HG02571 (cell line): ENCODE measurements around the gene TBX1.

Experiments used
- ATAC-seq: cut with Tn5 transposase; IDR thresholded peaks from one replicate; pipeline ENCODE4 v1.9.1; 2021; ENCODE audit warnings: mild to moderate bottlenecking, moderate library complexity; ENCODE audit not compliant: unreplicated experiment

TBX1 gene

DNA sequence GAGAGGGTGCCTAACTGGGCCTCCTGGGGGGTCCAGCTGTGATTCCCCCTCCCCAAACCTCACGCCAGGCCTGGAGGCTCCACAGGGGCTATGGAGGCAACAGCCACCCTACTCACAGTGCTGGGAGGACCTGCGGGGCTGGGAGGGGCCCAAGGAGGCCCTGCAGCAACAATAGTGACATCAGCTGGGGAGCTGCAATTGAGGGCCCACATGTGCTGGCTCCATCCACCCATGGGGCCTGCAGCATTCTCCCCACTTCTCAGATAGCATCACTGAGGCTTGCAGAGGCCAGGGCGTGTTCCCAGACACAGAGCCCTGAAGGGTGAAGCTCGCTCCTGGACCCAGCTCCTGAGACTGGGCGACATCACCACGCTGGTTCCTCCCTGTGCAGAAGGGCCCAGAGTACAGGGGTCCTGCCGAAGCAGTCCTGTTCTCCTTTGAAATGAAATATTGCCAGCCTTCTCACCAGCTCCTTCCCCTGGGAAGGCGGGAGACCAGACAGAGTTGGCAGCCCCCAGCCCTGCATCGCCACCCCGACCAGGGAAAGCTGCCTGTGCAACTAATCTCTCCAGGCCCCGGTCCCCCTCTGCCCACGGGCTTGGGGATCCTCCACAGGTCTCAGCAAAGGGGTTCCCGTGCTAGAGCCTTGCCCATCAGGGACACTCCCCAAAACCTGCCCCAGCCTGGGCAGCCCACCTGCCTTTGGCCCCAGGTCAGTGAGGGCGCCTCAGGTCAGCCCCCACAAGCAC lies 8.9 kb upstream of the TBX1 start:
- no peak for ATAC-seq

DNA sequence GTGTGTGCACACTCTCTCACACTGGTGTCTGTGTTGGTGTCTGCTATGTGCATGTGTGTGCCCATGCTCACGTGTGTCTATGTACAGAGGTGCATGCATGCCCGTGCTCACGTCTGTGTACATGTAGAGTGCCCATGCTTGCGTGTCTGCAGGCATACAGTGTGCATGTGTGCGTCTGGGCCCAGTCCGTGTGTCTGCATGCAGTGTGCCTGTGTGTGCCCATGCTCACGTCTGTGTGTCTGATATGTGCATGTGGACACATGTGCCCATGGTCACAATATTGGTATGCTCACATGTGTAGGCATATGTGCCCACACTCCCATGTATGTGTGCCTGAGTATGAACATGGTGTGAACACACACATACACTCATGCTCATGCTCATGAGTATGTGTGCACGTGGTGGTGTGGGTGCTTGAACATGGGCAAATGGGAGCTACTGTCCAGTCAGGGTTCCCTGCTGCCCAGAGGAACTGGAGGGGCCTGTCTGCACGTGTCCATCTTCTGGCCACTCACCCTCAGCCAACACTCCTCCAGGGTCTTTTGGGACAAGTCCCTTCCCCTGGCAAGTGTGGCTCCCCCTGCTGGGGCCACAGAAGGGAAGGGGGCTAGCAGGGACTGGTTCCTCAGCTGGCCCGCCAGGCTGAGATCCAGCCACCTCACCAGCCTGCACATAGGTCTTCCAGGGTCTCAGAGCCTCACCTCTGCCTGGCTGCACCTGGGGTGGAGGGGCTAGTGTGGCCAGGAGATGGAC lies 7.3 kb upstream of the TBX1 start:
- ATAC-seq = no peak

DNA sequence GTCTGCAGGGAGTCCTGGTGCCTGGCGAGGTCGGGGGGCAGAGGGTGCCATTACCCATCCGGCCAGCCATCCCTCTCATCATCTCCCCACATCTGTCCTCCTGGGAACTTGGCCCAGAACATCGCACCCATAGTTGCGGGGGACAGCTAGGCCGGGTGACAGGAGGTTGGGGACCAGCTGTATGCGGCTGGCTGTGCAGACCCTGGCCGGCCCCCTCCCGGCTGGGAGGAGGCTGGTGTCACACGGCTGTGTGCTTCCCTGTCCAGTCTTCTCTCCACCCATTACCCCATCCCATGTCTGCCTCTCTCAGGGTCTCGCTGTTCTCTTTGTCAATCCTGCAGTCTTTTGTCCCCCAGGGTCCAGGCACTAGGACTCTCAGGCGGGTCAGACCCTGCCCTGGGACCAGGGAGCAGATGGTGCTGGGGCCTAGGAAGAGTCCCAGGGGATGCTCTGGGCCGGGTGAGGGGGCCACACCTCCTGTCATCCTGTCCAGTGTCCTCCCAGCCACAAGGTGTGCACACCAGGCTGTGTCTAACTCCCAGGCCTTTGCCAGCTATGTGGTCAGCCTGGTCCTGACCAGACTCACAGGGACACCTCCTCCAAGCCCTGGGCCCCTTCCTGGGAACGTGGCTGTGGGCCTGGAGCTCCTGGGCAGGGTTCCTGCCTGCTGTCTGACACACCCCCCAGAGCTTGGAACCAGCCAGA lies 6.4 kb upstream of the TBX1 start:
- no peak for ATAC-seq

DNA sequence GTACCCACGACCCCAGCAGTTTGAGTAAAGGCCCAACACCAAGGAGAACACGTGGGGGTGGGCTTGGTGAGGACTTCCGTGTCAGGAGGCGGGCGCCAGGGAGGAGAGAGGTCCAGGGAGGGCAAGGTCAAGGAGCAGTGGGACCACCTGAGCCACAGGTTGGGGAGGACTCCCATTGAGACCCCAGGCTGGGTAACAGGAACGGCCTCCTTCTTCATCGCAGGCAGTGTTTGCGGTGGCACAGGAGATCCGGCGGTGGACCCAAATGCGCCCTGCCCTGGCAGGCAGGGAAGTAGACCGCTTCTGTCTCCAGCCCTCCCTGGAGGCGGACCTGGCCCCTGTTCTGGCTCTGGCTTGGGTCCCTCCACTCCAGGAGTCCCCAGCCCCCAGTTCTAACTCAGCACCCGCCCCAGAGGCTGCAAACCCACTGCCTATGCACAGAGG lies 5.9 kb upstream of the TBX1 start:
- ATAC-seq = no peak

DNA sequence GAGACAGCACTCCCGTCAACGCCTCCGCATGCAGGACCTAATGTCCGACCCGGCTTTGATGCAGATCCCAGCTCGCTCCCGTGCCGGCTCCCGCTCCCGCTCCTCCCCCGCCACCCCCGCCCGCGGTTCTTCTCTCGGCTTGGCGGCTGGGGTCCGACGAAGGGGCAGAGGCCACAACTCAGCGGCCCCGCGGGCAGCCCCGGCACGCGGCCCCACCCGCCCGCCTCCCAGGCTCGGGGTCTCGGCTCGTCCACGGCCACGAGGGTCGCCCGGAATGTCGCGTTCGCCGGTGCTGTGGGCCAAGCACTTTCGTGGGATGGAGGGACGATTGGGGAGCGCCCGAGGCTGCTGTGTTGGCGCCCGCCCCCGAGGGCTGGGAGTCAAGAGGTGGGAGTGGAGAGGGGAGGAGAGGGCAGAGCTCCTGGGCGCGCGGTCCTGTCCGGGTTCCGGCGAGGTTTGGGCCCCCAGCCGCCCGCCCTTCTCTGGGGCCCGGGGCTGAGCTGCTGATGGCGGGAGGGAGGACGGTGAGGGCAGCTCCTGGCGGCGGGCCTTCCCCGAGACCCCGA lies 5.3 kb upstream of the TBX1 start:
- no peak for ATAC-seq

DNA sequence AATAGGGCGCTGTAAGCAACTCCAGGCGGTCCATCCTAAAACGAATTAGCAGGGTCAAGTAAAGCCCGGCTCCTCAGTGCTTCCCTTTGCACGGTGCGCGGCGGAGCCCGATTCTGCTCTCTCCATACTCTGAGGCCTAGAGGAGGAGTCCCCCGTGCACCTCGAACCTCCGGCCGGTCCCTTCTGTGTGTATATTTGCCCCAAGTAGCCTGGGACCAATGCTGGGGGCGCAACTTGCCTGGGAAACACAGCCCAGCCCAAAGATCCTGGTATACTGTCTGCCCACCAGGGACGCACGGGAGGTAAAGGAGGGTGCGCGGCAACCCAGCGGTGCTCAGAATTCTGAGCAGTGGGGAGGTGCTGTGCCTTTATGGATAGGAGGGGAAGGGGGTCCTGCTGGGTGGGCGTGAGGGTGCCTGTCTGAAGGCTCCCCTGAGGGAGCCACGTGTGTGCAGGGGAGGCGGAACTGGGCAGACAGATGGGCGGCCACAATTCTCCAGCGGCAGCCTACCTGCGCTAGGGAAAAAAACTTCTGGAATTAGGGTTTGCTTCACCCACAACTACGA lies 4.8 kb upstream of the TBX1 start:
- no peak for ATAC-seq

DNA sequence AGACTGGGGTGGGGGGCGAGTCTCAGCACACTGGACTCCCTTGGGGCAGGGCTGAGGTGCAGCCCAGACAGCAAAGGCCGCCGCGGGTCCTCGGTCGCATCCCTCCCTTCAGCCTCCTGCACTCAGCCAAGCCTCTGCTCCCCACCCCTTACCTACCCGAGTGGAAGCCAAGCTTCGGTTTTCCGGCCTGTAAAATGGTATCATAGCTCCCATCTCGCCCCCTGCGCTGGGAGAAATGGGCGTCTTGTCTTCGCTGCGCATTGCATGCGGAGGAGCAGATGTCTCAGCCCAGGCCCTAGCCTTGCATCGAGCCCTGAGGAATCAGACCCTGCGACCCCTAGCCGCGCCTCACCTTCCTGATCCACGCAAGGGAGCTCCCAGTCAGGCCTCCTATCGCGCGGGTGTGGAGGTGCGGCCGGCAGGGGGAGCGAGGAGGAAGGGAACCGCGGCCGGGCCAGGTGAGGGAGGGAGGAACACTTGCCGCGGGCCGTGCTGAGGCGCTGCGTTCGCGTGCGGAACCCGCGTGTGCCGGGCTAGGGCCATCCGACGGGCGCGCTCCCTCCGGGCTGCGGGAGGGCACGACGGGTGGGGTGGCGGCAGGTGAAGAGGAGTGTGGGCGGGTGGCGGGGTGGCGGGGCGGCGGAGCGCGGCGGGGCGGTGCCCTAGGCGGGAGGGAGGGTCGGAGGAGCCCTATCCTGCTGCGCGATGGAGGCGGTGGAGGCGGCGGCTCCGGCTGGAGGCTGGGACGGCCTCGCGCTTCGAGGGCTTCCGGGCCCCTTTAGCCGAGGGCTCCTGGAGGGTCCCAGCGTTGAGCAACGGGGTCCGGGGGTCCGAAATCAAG lies 4.1 kb upstream of the TBX1 start:
- no peak for ATAC-seq

DNA sequence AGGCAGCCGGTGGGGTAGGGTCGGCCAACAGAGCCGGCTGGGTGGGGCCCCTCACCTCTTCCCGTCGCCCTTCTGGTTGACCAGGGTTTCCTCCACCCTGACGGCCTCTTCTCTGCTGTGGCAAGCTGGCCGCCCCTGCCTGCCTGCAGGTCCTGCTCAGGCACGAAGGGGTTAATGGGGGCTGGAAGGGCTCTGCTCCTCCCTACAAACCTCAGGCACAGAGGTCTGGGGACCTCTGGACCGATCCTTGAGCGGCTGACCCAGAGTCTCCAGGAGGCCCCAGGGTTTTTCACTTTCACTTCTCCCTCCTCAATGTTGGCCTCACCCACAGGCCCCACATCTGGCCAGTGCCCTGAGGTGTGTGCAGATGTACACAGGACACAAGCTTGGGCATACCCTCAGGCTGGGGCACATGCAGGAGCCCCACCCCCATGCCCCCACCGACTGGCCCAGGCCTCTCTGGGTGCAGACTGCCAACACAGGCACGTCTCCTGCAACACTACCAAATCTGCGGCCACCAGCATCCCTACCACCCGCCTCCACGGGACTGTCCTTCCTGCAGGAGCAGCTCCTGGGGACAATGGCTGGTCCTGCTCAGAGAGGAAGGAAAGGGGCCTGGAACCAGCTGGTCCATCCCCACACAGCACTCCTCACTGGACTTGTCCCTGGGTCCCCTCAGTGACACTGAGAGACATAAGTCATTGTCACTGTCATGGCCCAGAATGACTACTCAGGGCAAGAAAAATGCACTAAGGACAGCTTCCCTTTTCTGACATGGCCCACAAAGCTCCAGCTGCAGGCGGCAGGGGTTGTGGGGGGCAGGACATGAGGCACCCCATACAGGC lies 3.2 kb upstream of the TBX1 start:
- no peak for ATAC-seq

DNA sequence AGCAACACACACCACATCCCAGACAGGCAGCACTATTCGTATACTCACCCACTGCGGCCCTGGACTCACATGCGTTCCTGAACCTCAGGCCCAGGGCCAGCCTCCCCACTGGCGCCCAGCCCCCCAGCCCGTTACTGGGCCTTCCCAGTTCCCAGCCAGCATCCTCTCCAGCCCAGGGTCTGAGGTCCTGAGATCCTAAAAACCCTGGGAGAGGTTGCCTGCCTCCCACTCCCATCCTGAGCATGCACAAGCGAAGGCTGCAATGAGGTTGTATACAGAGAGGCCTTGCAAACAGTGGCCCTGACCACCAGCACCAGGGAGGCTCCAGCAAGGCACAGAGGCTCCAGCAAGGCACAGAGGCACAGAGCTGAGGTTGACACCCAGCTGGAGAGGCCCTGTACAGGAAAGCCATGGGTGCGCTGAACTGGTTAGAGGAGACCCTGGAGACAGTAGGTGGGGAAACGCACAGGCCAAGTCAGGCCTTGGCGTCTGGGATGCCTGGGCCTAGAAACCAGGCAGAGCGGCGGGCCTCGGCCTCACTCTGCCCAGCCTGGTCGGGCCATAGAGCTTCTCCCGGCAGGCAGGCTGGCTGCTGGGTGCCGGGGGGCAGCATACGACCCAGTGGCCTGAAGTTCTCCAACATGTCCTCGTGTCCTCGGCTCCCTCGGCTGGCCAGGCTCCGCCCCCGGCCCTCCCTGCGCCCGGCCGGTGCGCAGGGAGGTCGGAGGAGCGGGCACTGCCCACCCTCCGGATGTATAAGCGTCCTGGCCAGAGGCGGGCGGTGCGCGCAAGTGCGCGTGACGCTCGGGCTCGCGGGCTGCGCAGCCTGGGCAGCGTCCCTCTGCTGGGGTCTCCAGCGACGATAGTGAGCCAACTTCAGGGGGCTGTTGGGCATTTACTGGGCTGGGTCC lies 2.3 kb upstream of the TBX1 start:
- no peak for ATAC-seq

DNA sequence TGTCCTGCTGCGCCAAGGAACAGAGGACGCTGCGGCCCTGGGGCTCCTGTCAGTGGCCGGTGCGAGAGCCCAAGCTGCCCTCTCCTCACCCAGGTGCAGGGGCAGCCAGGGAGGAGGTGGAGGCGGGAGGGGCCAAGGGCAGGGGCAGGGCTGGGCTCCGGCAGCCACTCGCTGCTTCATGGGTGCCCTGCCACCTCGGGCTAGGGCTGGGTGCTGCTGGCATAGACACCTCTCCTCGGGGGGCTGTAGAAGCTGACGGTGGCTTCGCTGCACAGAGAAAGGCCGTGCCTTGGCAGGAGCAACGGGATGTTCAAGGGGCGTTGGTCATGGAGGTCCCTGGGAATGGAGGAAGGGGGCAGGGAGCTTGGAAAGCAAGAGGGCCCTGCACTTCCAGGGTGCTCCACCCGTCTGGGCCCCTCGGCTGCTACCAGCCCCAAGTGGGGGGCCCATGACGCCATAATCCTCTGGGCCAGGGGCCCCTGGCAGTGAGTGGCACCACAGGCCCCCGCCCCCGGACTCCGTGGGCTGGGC lies 1.6 kb upstream of the TBX1 start:
- no peak for ATAC-seq

DNA sequence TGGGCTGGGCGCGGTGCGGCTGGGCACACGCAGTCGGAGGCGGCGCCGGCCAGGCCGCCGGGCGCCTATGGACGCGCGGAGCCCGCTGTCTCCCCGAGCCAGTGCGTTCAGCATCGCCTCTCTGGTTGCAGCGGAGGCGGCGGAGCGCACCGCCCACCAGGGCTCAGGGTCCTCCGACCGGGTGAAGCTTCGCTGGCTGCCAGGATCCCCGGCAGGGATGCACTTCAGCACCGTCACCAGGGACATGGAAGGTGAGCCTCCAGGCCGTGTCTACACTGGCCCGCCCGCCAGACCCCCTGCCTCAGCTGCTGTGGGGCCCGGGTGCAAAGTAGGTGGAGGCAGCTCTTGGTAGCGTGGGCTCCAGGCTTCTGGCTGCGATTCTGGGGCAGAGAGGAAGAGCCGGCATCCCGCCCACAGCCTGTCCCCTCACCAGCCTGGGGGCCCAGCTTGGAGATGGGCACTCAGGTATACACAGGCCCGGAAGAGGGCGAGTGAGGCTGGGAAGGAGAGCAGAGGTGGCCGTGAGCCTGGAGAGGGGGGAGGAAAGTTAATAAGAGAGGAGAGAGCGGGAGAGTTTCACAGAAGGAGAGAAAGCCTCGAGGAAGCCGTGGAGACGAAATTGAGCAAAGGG lies 1.0 kb upstream of the TBX1 start:
- ATAC-seq = no peak

DNA sequence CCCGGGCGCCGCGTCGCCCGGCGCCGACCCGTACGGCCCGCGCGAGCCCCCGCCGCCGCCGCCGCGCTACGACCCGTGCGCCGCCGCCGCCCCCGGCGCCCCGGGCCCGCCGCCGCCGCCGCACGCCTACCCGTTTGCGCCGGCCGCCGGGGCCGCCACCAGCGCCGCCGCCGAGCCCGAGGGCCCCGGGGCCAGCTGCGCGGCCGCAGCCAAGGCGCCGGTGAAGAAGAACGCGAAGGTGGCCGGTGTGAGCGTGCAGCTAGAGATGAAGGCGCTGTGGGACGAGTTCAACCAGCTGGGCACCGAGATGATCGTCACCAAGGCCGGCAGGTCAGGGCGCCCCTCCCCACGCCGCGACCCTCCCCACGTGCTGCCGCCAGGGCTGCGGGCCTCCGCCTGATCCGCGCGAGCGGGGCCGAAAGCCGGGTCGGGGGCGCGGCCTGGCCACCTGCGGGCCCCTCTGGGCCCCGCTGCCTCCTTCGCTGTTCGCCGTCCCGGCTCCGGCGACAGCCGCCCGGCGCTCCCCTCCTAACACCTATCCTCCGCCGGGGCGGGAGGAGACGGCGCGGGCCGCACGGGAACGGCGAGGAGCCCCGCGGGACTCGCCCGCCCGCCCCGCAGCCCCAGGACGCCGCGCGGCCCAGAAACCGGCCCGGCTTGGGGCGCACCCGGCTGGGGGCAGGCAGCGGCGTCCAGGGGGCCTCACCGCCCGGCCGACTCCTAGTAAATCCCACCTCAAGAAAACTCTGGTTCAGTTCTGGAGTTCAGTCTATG lies 560 bp downstream of the TBX1 start:
- no peak for ATAC-seq

DNA sequence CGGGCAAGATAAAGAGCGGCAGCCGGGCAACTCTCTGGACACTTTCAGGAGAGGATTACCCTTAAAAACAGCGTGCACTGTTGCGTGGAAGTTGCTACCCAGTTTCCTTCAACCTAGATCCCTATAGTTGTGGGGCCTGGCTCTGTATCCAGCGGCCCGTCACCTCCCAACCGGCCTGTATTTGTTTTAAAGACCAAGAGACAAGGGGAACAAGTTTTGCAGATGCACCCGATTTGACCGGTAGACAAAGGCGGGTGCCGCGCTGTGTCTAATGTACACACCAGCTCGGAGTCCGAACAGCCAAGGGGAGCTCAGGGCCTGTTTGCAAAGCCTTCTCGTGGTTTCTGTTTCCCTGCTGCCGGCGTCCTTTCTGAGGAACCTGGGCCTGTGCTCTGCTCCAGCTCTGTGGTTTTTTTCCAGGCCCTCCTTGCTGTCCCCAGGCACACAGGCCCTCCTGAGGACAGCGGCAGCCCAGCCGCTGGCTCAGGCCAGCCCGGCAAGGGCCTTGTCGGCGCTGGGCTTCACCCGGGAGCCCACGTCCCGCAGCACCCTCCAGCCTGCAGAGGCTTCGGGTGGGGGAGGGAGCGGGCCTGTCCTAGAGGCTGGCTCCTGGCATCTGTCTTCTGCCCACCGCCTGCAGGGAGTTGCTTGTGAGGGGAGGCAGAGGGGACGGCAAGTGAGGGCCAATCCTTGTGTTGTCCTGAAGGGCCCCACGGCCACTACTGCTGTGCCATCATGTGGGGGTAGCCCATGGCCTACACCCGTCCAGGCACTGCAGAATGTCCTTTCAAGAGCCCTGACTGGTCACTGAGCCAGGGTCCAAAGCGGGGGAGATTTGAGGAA lies 1.4 kb downstream of the TBX1 start:
- ATAC-seq = no peak

DNA sequence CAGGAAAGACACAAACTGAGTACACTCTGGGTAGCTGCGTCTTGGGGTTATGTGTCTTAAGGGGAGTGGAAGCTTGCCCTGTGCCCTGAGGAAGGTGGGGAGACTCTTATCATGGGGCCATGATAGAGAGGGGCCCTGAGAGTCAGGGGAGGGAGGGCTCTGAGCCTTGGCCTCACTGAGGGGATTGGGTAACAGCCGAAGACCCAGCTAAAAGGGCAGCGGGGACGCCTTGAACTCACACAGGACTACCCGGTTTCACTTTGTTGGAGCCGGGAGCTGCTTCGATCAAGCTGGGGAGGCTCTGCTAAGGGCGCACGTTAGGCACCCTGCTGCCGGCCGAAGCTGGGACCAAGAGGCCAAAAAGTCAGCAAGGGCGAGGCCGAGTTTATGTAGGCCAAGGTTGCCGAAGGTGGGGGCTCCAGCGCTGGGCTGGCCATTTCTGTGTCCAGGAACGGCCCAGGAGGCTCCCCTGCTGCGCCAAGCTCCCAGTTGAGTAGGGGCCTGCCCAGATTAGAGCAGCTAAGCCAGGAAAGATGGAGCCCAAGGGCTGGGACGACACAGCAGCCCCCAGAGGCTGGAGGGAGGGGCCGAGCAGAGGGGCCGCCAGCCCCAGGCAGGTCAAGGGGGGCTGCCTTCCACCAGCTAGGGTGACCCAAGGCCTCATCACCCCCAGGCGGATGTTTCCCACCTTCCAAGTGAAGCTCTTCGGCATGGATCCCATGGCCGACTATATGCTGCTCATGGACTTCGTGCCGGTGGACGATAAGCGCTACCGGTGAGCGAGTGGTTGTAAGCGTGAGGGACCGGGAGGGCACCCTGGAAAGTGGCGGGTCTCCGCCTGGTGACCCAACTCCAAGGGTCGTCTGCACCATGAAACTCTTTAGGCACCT lies 2.2 kb downstream of the TBX1 start:
- ATAC-seq = no peak
